ENCODE results near the gene EPS15. TPM values are rescaled to one million over a fixed set of nuclear protein-coding genes. Genes with fewer than 3 reads are reported as not detected.

The EPS15 gene
- total RNA-seq, 1 experiment from 2014 or later: 26.3 TPM

DNA sequence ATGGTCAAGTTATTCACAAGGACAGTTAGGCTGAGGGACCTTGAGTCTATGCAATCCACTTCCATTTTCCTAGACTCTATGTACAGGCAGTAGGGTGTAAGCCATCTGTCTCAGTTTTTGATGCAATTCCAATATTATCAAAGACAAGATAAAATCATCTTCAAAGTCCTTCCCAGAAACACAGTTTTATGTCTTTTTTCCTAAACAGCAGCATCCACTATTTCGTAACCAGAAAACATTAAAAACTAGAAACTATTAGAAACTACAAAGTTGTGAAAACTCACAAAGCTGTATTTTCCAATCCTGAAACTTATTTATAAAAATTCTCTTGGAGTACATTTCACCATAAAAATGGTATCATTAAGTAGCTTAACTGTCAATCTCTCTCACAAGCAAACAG, 93.8 kb downstream of the EPS15 start:
- H3K27me3 ChIP-seq (ENCODE audit: low read length): no peaks in the 10 kb centered on the region
- no peaks in the 10 kb centered on the region for H3K9me2 ChIP-seq (replicated peaks; ENCODE audit: low read length)
- ChIA-PET POLR2A (ENCODE audit: unreplicated experiment) (interaction anchor here (0.6 to 0.7 kb wide), 2 partner anchors 9 to 12 kb away, joined by 3 to 4 read pairs; no protein-coding TSS in a partner anchor), CTCF (no interaction called here)
- no peak for DNase-seq
- no peak overlapping the region for H3K4me3 ChIP-seq (ENCODE audit: low read length)
- BruUV-seq (replicated peaks): no TSS peak
- H3K27ac ChIP-seq (ENCODE audit: low read length): no peak overlapping the region
- no peak overlapping the region for H3K4me2 ChIP-seq (ENCODE audit: low read length)
- no peak overlapping the region for H2AFZ ChIP-seq (ENCODE audit: low read length)
- TF ChIP-seq, protein P1, sequence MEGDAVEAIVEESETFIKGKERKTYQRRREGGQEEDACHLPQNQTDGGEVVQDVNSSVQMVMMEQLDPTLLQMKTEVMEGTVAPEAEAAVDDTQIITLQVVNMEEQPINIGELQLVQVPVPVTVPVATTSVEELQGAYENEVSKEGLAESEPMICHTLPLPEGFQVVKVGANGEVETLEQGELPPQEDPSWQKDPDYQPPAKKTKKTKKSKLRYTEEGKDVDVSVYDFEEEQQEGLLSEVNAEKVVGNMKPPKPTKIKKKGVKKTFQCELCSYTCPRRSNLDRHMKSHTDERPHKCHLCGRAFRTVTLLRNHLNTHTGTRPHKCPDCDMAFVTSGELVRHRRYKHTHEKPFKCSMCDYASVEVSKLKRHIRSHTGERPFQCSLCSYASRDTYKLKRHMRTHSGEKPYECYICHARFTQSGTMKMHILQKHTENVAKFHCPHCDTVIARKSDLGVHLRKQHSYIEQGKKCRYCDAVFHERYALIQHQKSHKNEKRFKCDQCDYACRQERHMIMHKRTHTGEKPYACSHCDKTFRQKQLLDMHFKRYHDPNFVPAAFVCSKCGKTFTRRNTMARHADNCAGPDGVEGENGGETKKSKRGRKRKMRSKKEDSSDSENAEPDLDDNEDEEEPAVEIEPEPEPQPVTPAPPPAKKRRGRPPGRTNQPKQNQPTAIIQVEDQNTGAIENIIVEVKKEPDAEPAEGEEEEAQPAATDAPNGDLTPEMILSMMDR (conservative IDR thresholded peaks at IDR 0.05; ENCODE audit: low read depth, low read length): no peak
- TF ChIP-seq EZH2phosphoT487 (IDR thresholded peaks at IDR 0.05; ENCODE audit: borderline replicate concordance, low read length) (no peak), EZH2 (IDR thresholded peaks at IDR 0.05; ENCODE audit: low read length, unreplicated experiment) (no peak)
- no peaks in the 10 kb centered on the region for H3K79me2 ChIP-seq (ENCODE audit: low read length)
- intact Hi-C loops (cut with micrococcal nuclease): no loop called here
- ATAC-seq: no peak
- no peaks in the 10 kb centered on the region for H3F3A ChIP-seq (ENCODE audit: low read length, unreplicated experiment)
- H3K36me3 ChIP-seq (ENCODE audit: low read depth, low read length): peaks cover 14% of the 10 kb centered on the region; the same call in 1 of the 2 replicates
- H4K20me1 ChIP-seq (ENCODE audit: low read length): no peaks in the 10 kb centered on the region
- no peak overlapping the region for H3K9ac ChIP-seq (ENCODE audit: low read length)
- H3K9me3 ChIP-seq (ENCODE audit: low read length): no peaks in the 10 kb centered on the region
- no peaks in the 10 kb centered on the region for H3K4me1 ChIP-seq (ENCODE audit: insufficient read depth, low read length)

- Histone ChIP-seq H3K9me3 (ENCODE audit: low read length) (no peaks in the 10 kb centered on the region), H3K4me1 (ENCODE audit: insufficient read depth, low read length) (no peaks in the 10 kb centered on the region), H3K9me2 (replicated peaks; ENCODE audit: low read length) (no peaks in the 10 kb centered on the region), H3K27me3 (ENCODE audit: low read length) (no peaks in the 10 kb centered on the region), H3K36me3 (ENCODE audit: low read depth, low read length) (peaks cover 9% of the 10 kb centered on the region; the same call in 1 of the 2 replicates), H2AFZ (ENCODE audit: low read length) (no peak overlapping the region), H3K79me2 (ENCODE audit: low read length) (no peaks in the 10 kb centered on the region), H3K4me3 (ENCODE audit: low read length) (no peak overlapping the region), H3F3A (ENCODE audit: low read length, unreplicated experiment) (no peaks in the 10 kb centered on the region), H3K4me2 (ENCODE audit: low read length) (no peak overlapping the region), H3K27ac (ENCODE audit: low read length) (no peak overlapping the region), H3K9ac (ENCODE audit: low read length) (no peak overlapping the region), H4K20me1 (ENCODE audit: low read length) (no peaks in the 10 kb centered on the region)
- DNase-seq (no peak), ATAC-seq (no peak)
- no TSS peak for BruUV-seq (replicated peaks)
- ChIA-PET POLR2A (ENCODE audit: unreplicated experiment) (no interaction called here), CTCF (no interaction called here)
- TF ChIP-seq EZH2phosphoT487 (IDR thresholded peaks at IDR 0.05; ENCODE audit: borderline replicate concordance, low read length): no peak
- no peak for TF ChIP-seq EZH2 (IDR thresholded peaks at IDR 0.05; ENCODE audit: low read length, unreplicated experiment)
- TF ChIP-seq, protein P1 (conservative IDR thresholded peaks at IDR 0.05; ENCODE audit: low read depth, low read length): no peak
- intact Hi-C loops (cut with micrococcal nuclease): no loop called here
These were observed 95.8 kb downstream of the EPS15 start for GRCh38 chr1:51423073-51423821.
